Measurements from ENCODE around the gene STXBP6.

DNA sequence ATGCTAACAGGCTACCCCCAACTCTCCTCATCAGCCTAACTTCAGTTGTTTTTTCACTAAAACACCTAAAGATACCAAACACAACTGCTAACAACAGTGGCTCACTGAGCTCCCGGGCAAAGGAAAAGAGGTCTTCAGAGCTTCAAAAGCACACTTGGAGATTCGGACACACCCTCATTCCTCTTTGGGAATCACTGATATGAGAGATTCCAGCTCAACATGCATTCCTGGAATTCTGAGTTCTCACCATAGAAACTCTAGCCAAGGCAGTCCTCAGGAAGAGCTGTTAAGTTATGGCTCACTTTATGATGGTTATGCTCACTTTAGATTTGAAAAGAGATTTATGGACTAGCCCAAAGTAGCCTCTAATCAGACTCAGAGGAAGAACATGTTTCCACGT, 40.1 kb downstream of the STXBP6 start:
- TF ChIP-seq FOXP2 (optimal IDR thresholded peaks at IDR 0.05; ENCODE audit: control extremely low read depth, extremely low read length, insufficient read depth) (no peak), POLR2AphosphoS5 (IDR thresholded peaks at IDR 0.05; ENCODE audit: borderline replicate concordance, low read depth, low read length) (no peak)
